ENCODE results near the gene RNF167.

DNA sequence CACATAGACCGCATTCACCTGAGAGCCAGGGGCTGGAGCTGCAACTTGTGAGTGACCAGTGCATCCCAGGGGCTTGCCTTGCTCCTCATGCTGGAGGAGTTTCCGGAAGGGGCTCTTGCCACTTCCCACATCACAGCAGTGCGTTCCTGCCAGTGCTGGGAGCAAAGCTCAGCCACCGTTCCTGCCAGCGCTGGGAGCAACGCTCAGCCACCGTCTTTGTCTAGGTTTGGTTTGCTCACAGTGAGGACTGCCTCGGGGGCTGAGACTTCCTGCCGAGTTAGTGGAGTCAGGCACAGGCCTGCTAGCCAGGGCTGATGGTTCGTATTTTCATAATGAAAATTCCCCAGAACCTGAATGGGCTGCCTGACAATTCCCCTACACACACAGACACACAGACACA is 31.8 kb upstream of the RNF167 start:
- TF ChIP-seq POLR2AphosphoS5 (IDR thresholded peaks at IDR 0.05): no peak
- TF ChIP-seq CTCF (IDR thresholded peaks at IDR 0.05): no peak
